ENCODE data around the gene LIG1. TPM values are rescaled to one million over a fixed set of nuclear protein-coding genes. Genes with fewer than 3 reads are reported as not detected.

Gene LIG1
- total and polyA plus RNA-seq, 2 experiments from 2014 or later: 79.3 to 96.9 TPM

DNA sequence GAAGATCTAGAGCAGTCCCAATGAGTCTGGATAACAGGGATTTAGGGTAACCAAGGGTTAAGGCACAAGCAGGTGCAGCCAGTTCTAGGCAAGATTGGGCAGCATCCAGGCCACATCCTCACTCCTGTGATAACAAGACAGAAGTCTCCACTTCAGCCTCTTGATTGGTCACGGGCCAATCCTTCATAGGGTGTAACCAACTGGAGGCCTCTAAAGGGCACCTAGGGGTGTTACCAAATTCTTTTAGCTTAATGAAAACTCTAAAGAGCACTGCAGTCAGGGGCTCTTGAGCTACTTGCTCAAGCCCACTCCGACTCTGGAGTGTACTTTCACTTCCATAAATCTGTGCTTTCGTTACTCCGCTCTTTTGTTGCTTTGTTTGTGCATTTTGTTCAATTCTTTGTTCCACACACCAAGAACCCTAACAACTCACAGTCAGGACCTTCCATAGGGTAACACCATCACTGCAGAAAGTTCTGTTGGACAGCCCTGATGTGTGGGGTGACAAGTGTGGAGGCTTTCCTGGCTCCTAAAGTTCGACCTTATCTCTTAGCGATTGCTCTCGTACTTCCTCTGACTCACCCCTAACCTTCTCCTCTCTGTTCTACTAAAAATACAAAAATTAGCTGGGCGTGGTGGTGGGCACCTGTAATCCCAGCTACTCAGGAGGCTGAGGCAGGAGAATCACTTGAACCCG lies 36.4 kb upstream of the LIG1 start:
- TF ChIP-seq STAT1 (IDR thresholded peaks at IDR 0.05; ENCODE audit: unreplicated experiment): no peak
- no peak for TF ChIP-seq CREB1 (CRISPR knock-in tag; IDR thresholded peaks at IDR 0.05; ENCODE audit: low read depth)
- no peak for TF ChIP-seq EZH2phosphoT487 (IDR thresholded peaks at IDR 0.05; ENCODE audit: unreplicated experiment)
- no peak for TF ChIP-seq NANOG (IDR thresholded peaks at IDR 0.05; ENCODE audit: borderline replicate concordance)
- TF ChIP-seq ZNF331 (CRISPR knock-in tag; IDR thresholded peaks at IDR 0.05; ENCODE audit: low read depth): no peak
- TF ChIP-seq, protein P1, sequence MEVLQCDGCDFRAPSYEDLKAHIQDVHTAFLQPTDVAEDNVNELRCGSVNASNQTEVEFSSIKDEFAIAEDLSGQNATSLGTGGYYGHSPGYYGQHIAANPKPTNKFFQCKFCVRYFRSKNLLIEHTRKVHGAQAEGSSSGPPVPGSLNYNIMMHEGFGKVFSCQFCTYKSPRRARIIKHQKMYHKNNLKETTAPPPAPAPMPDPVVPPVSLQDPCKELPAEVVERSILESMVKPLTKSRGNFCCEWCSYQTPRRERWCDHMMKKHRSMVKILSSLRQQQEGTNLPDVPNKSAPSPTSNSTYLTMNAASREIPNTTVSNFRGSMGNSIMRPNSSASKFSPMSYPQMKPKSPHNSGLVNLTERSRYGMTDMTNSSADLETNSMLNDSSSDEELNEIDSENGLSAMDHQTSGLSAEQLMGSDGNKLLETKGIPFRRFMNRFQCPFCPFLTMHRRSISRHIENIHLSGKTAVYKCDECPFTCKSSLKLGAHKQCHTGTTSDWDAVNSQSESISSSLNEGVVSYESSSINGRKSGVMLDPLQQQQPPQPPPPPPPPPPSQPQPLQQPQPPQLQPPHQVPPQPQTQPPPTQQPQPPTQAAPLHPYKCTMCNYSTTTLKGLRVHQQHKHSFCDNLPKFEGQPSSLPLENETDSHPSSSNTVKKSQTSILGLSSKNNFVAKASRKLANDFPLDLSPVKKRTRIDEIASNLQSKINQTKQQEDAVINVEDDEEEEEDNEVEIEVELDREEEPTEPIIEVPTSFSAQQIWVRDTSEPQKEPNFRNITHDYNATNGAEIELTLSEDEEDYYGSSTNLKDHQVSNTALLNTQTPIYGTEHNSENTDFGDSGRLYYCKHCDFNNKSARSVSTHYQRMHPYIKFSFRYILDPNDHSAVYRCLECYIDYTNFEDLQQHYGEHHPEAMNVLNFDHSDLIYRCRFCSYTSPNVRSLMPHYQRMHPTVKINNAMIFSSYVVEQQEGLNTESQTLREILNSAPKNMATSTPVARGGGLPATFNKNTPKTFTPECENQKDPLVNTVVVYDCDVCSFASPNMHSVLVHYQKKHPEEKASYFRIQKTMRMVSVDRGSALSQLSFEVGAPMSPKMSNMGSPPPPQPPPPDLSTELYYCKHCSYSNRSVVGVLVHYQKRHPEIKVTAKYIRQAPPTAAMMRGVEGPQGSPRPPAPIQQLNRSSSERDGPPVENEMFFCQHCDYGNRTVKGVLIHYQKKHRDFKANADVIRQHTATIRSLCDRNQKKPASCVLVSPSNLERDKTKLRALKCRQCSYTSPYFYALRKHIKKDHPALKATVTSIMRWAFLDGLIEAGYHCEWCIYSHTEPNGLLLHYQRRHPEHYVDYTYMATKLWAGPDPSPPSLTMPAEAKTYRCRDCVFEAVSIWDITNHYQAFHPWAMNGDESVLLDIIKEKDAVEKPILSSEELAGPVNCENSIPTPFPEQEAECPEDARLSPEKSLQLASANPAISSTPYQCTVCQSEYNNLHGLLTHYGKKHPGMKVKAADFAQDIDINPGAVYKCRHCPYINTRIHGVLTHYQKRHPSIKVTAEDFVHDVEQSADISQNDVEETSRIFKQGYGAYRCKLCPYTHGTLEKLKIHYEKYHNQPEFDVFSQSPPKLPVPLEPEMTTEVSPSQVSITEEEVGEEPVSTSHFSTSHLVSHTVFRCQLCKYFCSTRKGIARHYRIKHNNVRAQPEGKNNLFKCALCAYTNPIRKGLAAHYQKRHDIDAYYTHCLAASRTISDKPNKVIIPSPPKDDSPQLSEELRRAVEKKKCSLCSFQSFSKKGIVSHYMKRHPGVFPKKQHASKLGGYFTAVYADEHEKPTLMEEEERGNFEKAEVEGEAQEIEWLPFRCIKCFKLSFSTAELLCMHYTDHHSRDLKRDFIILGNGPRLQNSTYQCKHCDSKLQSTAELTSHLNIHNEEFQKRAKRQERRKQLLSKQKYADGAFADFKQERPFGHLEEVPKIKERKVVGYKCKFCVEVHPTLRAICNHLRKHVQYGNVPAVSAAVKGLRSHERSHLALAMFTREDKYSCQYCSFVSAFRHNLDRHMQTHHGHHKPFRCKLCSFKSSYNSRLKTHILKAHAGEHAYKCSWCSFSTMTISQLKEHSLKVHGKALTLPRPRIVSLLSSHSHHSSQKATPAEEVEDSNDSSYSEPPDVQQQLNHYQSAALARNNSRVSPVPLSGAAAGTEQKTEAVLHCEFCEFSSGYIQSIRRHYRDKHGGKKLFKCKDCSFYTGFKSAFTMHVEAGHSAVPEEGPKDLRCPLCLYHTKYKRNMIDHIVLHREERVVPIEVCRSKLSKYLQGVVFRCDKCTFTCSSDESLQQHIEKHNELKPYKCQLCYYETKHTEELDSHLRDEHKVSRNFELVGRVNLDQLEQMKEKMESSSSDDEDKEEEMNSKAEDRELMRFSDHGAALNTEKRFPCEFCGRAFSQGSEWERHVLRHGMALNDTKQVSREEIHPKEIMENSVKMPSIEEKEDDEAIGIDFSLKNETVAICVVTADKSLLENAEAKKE (CRISPR knock-in tag; IDR thresholded peaks at IDR 0.05): no peak
- TF ChIP-seq, protein P2, sequence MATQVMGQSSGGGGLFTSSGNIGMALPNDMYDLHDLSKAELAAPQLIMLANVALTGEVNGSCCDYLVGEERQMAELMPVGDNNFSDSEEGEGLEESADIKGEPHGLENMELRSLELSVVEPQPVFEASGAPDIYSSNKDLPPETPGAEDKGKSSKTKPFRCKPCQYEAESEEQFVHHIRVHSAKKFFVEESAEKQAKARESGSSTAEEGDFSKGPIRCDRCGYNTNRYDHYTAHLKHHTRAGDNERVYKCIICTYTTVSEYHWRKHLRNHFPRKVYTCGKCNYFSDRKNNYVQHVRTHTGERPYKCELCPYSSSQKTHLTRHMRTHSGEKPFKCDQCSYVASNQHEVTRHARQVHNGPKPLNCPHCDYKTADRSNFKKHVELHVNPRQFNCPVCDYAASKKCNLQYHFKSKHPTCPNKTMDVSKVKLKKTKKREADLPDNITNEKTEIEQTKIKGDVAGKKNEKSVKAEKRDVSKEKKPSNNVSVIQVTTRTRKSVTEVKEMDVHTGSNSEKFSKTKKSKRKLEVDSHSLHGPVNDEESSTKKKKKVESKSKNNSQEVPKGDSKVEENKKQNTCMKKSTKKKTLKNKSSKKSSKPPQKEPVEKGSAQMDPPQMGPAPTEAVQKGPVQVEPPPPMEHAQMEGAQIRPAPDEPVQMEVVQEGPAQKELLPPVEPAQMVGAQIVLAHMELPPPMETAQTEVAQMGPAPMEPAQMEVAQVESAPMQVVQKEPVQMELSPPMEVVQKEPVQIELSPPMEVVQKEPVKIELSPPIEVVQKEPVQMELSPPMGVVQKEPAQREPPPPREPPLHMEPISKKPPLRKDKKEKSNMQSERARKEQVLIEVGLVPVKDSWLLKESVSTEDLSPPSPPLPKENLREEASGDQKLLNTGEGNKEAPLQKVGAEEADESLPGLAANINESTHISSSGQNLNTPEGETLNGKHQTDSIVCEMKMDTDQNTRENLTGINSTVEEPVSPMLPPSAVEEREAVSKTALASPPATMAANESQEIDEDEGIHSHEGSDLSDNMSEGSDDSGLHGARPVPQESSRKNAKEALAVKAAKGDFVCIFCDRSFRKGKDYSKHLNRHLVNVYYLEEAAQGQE (IDR thresholded peaks at IDR 0.05; ENCODE audit: unreplicated experiment): no peak
- no peak for TF ChIP-seq ZNF114 (CRISPR knock-in tag; IDR thresholded peaks at IDR 0.05)
- TF ChIP-seq JUNB (IDR thresholded peaks at IDR 0.05; ENCODE audit: unreplicated experiment): no peak
- TF ChIP-seq EZH2 (IDR thresholded peaks at IDR 0.05; ENCODE audit: low read depth, unreplicated experiment): no peak
- no peak for TF ChIP-seq POLR2AphosphoS5 (IDR thresholded peaks at IDR 0.05; ENCODE audit: low read depth)
- TF ChIP-seq, protein P3, sequence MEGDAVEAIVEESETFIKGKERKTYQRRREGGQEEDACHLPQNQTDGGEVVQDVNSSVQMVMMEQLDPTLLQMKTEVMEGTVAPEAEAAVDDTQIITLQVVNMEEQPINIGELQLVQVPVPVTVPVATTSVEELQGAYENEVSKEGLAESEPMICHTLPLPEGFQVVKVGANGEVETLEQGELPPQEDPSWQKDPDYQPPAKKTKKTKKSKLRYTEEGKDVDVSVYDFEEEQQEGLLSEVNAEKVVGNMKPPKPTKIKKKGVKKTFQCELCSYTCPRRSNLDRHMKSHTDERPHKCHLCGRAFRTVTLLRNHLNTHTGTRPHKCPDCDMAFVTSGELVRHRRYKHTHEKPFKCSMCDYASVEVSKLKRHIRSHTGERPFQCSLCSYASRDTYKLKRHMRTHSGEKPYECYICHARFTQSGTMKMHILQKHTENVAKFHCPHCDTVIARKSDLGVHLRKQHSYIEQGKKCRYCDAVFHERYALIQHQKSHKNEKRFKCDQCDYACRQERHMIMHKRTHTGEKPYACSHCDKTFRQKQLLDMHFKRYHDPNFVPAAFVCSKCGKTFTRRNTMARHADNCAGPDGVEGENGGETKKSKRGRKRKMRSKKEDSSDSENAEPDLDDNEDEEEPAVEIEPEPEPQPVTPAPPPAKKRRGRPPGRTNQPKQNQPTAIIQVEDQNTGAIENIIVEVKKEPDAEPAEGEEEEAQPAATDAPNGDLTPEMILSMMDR (conservative IDR thresholded peaks at IDR 0.05; ENCODE audit: low read depth in 2 of 2): no peak
- TF ChIP-seq, protein P4, sequence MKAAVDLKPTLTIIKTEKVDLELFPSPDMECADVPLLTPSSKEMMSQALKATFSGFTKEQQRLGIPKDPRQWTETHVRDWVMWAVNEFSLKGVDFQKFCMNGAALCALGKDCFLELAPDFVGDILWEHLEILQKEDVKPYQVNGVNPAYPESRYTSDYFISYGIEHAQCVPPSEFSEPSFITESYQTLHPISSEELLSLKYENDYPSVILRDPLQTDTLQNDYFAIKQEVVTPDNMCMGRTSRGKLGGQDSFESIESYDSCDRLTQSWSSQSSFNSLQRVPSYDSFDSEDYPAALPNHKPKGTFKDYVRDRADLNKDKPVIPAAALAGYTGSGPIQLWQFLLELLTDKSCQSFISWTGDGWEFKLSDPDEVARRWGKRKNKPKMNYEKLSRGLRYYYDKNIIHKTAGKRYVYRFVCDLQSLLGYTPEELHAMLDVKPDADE (IDR thresholded peaks at IDR 0.05): no peak
- H3K4me2 ChIP-seq: no peak overlapping the region
- peaks cover 4% of the 10 kb centered on the region; the same call in 1 of the 3 replicates for H3K36me3 Mint-ChIP-seq (ENCODE audit: low read depth)

More for the DNA sequence above, 36.4 kb upstream of the LIG1 start:
- ATAC-seq (no peak), DNase-seq (ENCODE audit: low spot score) (no peak)
- no peaks in the 10 kb centered on the region for H3K4me1 Mint-ChIP-seq
- peaks cover 7% of the 10 kb centered on the region; the same call in 2 of the 3 replicates for H3K9me3 Mint-ChIP-seq
- Histone ChIP-seq H3K9me2 (ENCODE audit: insufficient read depth) (no peaks in the 10 kb centered on the region), H3K27ac (ENCODE audit: low read depth) (no peak overlapping the region), H3F3A (replicated peaks; ENCODE audit: low read depth) (peaks cover 4% of the 10 kb centered on the region), H3K79me2 (replicated peaks; ENCODE audit: insufficient read depth) (no peaks in the 10 kb centered on the region), H4K20me1 (replicated peaks; ENCODE audit: insufficient read depth) (no peaks in the 10 kb centered on the region), H3K4me1 (ENCODE audit: insufficient read depth) (peaks cover 6% of the 10 kb centered on the region), H3K36me3 (ENCODE audit: insufficient read depth) (no peaks in the 10 kb centered on the region), H3K27me3 (ENCODE audit: insufficient read depth) (no peaks in the 10 kb centered on the region), H3K4me3 (no peak overlapping the region), H2AFZ (no peak overlapping the region)
- H3K27me3 Mint-ChIP-seq (ENCODE audit: insufficient read depth, low read depth, poor library complexity): peaks cover 4% of the 10 kb centered on the region
- no peak overlapping the region for H3K27ac Mint-ChIP-seq
- no peak overlapping the region; the same call in 2 of the 3 replicates for H3K4me3 Mint-ChIP-seq
